GM12878 (cell line): ENCODE data around the gene TIPARP. TPM values are rescaled to one million over a fixed set of nuclear protein-coding genes. Genes with fewer than 3 reads are reported as not detected.

Experiments
- ATAC-seq: fragments of 200-7000 bp; cut with Tn5 transposase; 3 replicates; pipeline ENCODE4 v1.9.1; 2020; ENCODE audit warnings: mild to moderate bottlenecking, moderate library complexity
- BruUV-seq: library from RNA; stranded (reverse); fragments of 400-500 nt; replicated peaks from 2 replicates; lab custom pipeline; 2021; lab: Mats Ljungman, UMichigan
- CTCF ChIA-PET: fragments of 300-600 bp; sonication (Branson Sonifier 250); formaldehyde crosslinking; extraction: SDS; loops from one replicate; lab custom pipeline; 2021; ENCODE audit warnings: inconsistent platforms; lab: Yijun Ruan, JAX
- POLR2A ChIA-PET: fragments of 350-600 bp; formaldehyde crosslinking; extraction: SDS; loops from one replicate; lab custom pipeline; 2021; ENCODE audit warnings: inconsistent platforms; lab: Charles Lee
- RAD21 ChIA-PET: fragments of 300-600 bp; sonication (Branson Sonifier 250); formaldehyde crosslinking; loops from one replicate; lab custom pipeline; 2023; ENCODE audit warnings: antibody characterized with exemption; ENCODE audit not compliant: unreplicated experiment; lab: Charles Lee
- SMC1A ChIA-PET: fragments of 300-600 bp; sonication (Branson Sonifier 250); formaldehyde crosslinking; loops from one replicate; lab custom pipeline; 2023; ENCODE audit not compliant: unreplicated experiment, uncharacterized antibody; lab: Charles Lee
- DNase-seq: peaks from one replicate; pipeline ENCODE4 v3.0.0-alpha.2; 2011; ENCODE audit warnings: low read depth, low spot score
- FAIRE-seq: peaks from 3 replicates; lab custom pipeline; 2011; peaks lifted over from hg19 to GRCh38; lab: Jason Lieb, UNC
- H2AFZ ChIP-seq: 2 replicates; pipeline ENCODE4 v1.6.0; 2011; ENCODE audit warnings: low read depth, low read length, control low read depth; ENCODE audit not compliant: control insufficient read depth
- H3K27ac ChIP-seq: 2 replicates; pipeline ENCODE4 v1.5.1; 2011; ENCODE audit warnings: control low read depth; ENCODE audit not compliant: control insufficient read depth, insufficient read depth
- H3K27me3 ChIP-seq, 2 experiments: replicated peaks in 1 of 2; 2 replicates each; pipeline versions ENCODE4 v1.6.0 to v1.6.1; 2011; ENCODE audit warnings: low read length in 1 of 2; ENCODE audit not compliant: control insufficient read depth in 2 of 2, insufficient read depth in 2 of 2
- H3K36me3 ChIP-seq, 2 experiments: 2 replicates each; pipeline ENCODE4 v1.5.1; 2011; ENCODE audit warnings: low read length in 1 of 2; ENCODE audit not compliant: control insufficient read depth in 2 of 2, insufficient read depth in 2 of 2
- H3K4me1 ChIP-seq: 2 replicates; pipeline ENCODE4 v1.6.1; 2011; ENCODE audit warnings: mild to moderate bottlenecking, low read length, moderate library complexity, mixed read lengths; ENCODE audit not compliant: control insufficient read depth, insufficient read depth
- H3K4me2 ChIP-seq: 2 replicates; pipeline ENCODE4 v1.6.0; 2011; ENCODE audit warnings: control low read depth; ENCODE audit not compliant: control insufficient read depth, insufficient read depth
- H3K4me3 ChIP-seq: fragments of 200-600 bp; sonication (generic); 2 replicates; pipeline ENCODE4 v1.5.1; 2016
- H3K79me2 ChIP-seq: 2 replicates; pipeline ENCODE4 v1.6.0; 2011; ENCODE audit warnings: low read length; ENCODE audit not compliant: control insufficient read depth, insufficient read depth
- H3K9ac ChIP-seq: 2 replicates; pipeline ENCODE4 v1.8.0; 2011; ENCODE audit warnings: low read length, control low read depth, mixed read lengths; ENCODE audit not compliant: control insufficient read depth, insufficient read depth
- H3K9me3 ChIP-seq: replicated peaks from 3 replicates; pipeline ENCODE4 v1.5.1; 2011; ENCODE audit warnings: mild to moderate bottlenecking, low read length; ENCODE audit not compliant: control insufficient read depth, insufficient read depth
- H4K20me1 ChIP-seq: 2 replicates; pipeline ENCODE4 v1.6.0; 2011; ENCODE audit not compliant: control insufficient read depth, insufficient read depth
- ATF3 ChIP-seq: IDR thresholded peaks from 2 replicates; pipeline ENCODE4 v1.6.1; 2011; ENCODE audit warnings: low read depth, mild to moderate bottlenecking, low read length, moderate library complexity, borderline replicate concordance; ENCODE audit errors: extremely low read depth
- CBX5 ChIP-seq: sonication (generic); IDR thresholded peaks from 2 replicates; pipeline ENCODE4 v1.6.1; 2016; ENCODE audit warnings: low read depth, moderate library complexity, mild to moderate bottlenecking, inconsistent platforms
- E2F4 ChIP-seq: IDR thresholded peaks from 2 replicates; pipeline ENCODE4 v1.6.1; 2012; ENCODE audit warnings: low read depth, low read length, improper control_type of control experiment
- FOXK2 ChIP-seq: fragments of 450-650 bp; IDR thresholded peaks from 2 replicates; pipeline ENCODE4 v1.6.1; 2017; ENCODE audit warnings: mild to moderate bottlenecking, moderate library complexity
- GABPA ChIP-seq: IDR thresholded peaks from 2 replicates; pipeline ENCODE4 v1.6.1; 2014; ENCODE audit warnings: antibody characterized with exemption, low read depth, mild to moderate bottlenecking, inconsistent platforms
- NBN ChIP-seq: fragments of 450-650 bp; IDR thresholded peaks from 2 replicates; pipeline ENCODE4 v1.6.1; 2016
- NR2C2 ChIP-seq: IDR thresholded peaks from 2 replicates; pipeline ENCODE4 v1.6.1; 2011; ENCODE audit warnings: borderline replicate concordance, low read depth; ENCODE audit not compliant: control insufficient read depth, insufficient read length
- RCOR1 ChIP-seq: conservative IDR thresholded peaks from 2 replicates; pipeline ENCODE4 v1.6.1; 2012; ENCODE audit warnings: low read depth, low read length, improper control_type of control experiment
- SMAD1 ChIP-seq: fragments of 450-650 bp; IDR thresholded peaks from 2 replicates; pipeline ENCODE4 v1.6.1; 2018; ENCODE audit warnings: mild to moderate bottlenecking, low read depth; ENCODE audit not compliant: partially characterized antibody
- SPI1 ChIP-seq: IDR thresholded peaks from 2 replicates; pipeline ENCODE4 v1.6.1; 2011; ENCODE audit warnings: low read depth, mild to moderate bottlenecking, low read length, moderate library complexity, borderline replicate concordance; ENCODE audit not compliant: insufficient read depth
- SUZ12 ChIP-seq: fragments of 200-600 bp; sonication (generic); IDR thresholded peaks from one replicate; pipeline ENCODE4 v1.6.1; 2018; ENCODE audit warnings: antibody characterized with exemption, mild to moderate bottlenecking; ENCODE audit not compliant: unreplicated experiment
- TAF1 ChIP-seq: IDR thresholded peaks from 2 replicates; pipeline ENCODE4 v1.6.1; 2011; ENCODE audit warnings: mild to moderate bottlenecking, low read depth, low read length, borderline replicate concordance
- ZNF274 ChIP-seq: IDR thresholded peaks from one replicate; pipeline ENCODE4 v1.8.0; 2011; ENCODE audit not compliant: insufficient read length, insufficient read depth
- ZSCAN29 ChIP-seq: fragments of 450-650 bp; IDR thresholded peaks from 2 replicates; pipeline ENCODE4 v1.6.1; 2017; ENCODE audit warnings: mild to moderate bottlenecking, moderate library complexity
- WGBS: methylation state at CpG from one replicate; pipeline ENCODE4 v1.1.6; 2016; ENCODE audit warnings: low lambda C conversion rate; ENCODE audit not compliant: insufficient replicate concordance, insufficient coverage; ENCODE audit errors: missing lambda C conversion rate; 5-methylcytosine and 5-hydroxymethylcytosine counted together
- in situ Hi-C: fragments of 300-500 bp; cut with MboI; formaldehyde crosslinking; loops from 9 replicates; pipeline ENCODE4 v1.14.3; 2018; ENCODE audit warnings: mixed read lengths
- intact Hi-C: fragments of 100-400 bp; cut with micrococcal nuclease; formaldehyde crosslinking; loops from one replicate; pipeline ENCODE4 v1.14.2; 2022; ENCODE audit not compliant: unreplicated experiment
- polyA plus RNA-seq, 11 experiments: library from polyadenylated mRNA; depleted of rRNA in 4 of 11; unstranded in 6 of 11; stranded (reverse) in 5 of 11; fragments of >200 nt; fragmentation: Nextera tagmentation in 4 of 11; fragmentation: Illumina TruSeq in 1 of 11; extraction: Ambion mirVana in 4 of 11; extraction: Trizol in 1 of 11; gene quantifications; 1 replicate in 1 of 11; 2 replicates in 10 of 11; pipeline versions ENCODE4 v1.2.1 to v1.2.3, GENCODE V29; 2011 to 2016; ENCODE audit warnings: inconsistent platforms in 2 of 11, missing spikeins in 2 of 11, low read depth in 1 of 11
- total RNA-seq, 4 experiments: library from RNA; depleted of rRNA in 3 of 4; stranded (reverse); fragments of >200 nt in 3 of 4; fragmentation: Illumina TruSeq in 1 of 4; extraction: Trizol in 1 of 4; gene quantifications; 2 replicates each; pipeline versions ENCODE4 v1.2.1 to v1.2.3, GENCODE V29; 2013 to 2021

TIPARP gene
- total and polyA plus RNA-seq, 10 of the 15 experiments (the other 5 are each of a cell fraction or from before 2014, with no cell fraction given), result 3.2 to 21.5 (median 12.0) TPM

- ChIA-PET SMC1A (interaction anchor here (0.6 to 3.1 kb wide), 18 partner anchors 9 to 364 kb away, joined by 3 to 12 read pairs (median 4); partner anchors contain the start of gene TIPARP), RAD21 (no interaction called here), CTCF (interaction anchor here (0.6 to 2.7 kb wide), 10 partner anchors 14 to 363 kb away, joined by 3 to 12 read pairs (median 3); partner anchors contain the start of gene TIPARP), POLR2A (no interaction called here)
- no peaks in the 10 kb centered on the region for H4K20me1 ChIP-seq
- TF ChIP-seq TAF1 (no peak), SPI1 (no peak), ZSCAN29 (no peak), NR2C2 (no peak), FOXK2 (no peak), ZNF274 (no peak), CBX5 (no peak), SMAD1 (no peak), E2F4 (no peak), GABPA (no peak), ATF3 (no peak), RCOR1 (no peak), SUZ12 (no peak), NBN (no peak)
- no peaks in the 10 kb centered on the region for H3K9me3 ChIP-seq
- H3K4me2 ChIP-seq, result no peak overlapping the region
- no peak overlapping the region for H2AFZ ChIP-seq
- no peaks in the 10 kb centered on the region for H3K27me3 ChIP-seq
- in situ Hi-C loops, result no loop called here
- H3K27ac ChIP-seq, result no peak overlapping the region
- H3K4me1 ChIP-seq, result no peaks in the 10 kb centered on the region
- H3K36me3 ChIP-seq, result no peaks in the 10 kb centered on the region
- FAIRE-seq (no peak), ATAC-seq (peak; percentile 55), DNase-seq (no peak)
- BruUV-seq, result no TSS peak
- H3K4me3 ChIP-seq, result no peak overlapping the region
- no peak overlapping the region for H3K9ac ChIP-seq
- 0% methylated on average over 2 of the region's 2 CpGs for WGBS
- intact Hi-C loops, result no loop called here
- H3K79me2 ChIP-seq, result no peaks in the 10 kb centered on the region
These were observed 48.8 kb downstream of the TIPARP start for GRCh38 chr3:156723182-156723619.
